ENCODE data around the gene UBR2. TPM values are rescaled to one million over a fixed set of nuclear protein-coding genes. Genes with fewer than 3 reads are reported as not detected.
"Not testable (repeated sequence)": the region's sequence is repeated elsewhere in the genome, so short reads cannot be mapped to it uniquely, and the experiment has no call there.

UBR2 gene
- total RNA-seq, 1 donor from 2014 or later = 21.6 TPM

DNA sequence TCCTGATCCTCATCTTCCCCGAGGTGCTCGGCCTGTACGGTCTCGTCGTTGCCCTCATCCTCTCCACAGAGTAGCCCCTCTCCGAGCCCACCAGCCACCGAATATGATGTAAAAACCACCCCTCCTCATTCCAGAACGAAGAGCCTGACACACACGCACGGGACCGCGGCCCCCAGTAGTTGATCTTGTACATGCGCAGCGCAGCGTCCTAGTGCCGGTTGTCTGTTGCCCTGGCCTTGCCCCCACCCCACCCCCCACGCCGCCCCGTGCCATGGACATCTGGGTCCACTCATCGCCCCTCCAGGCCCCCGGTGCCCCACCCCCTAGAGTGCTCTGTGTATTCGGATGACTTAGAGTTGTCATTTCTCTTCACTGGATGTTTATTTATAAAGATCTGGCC, 163.8 kb downstream of the UBR2 start:
- Mint-ChIP-seq H3K27ac (ENCODE audit: unreplicated experiment) (no peak overlapping the region), H3K4me1 (ENCODE audit: unreplicated experiment) (peaks cover 2% of the 10 kb centered on the region), H3K9me3 (ENCODE audit: unreplicated experiment) (no peaks in the 10 kb centered on the region), H3K4me3 (ENCODE audit: unreplicated experiment) (no peak overlapping the region), H3K27me3 (ENCODE audit: unreplicated experiment) (peaks cover 4% of the 10 kb centered on the region), H3K36me3 (ENCODE audit: low read depth, unreplicated experiment) (no peaks in the 10 kb centered on the region)
- DNase-seq (ENCODE audit: low spot score) = no peak
- TF ChIP-seq, protein P1, sequence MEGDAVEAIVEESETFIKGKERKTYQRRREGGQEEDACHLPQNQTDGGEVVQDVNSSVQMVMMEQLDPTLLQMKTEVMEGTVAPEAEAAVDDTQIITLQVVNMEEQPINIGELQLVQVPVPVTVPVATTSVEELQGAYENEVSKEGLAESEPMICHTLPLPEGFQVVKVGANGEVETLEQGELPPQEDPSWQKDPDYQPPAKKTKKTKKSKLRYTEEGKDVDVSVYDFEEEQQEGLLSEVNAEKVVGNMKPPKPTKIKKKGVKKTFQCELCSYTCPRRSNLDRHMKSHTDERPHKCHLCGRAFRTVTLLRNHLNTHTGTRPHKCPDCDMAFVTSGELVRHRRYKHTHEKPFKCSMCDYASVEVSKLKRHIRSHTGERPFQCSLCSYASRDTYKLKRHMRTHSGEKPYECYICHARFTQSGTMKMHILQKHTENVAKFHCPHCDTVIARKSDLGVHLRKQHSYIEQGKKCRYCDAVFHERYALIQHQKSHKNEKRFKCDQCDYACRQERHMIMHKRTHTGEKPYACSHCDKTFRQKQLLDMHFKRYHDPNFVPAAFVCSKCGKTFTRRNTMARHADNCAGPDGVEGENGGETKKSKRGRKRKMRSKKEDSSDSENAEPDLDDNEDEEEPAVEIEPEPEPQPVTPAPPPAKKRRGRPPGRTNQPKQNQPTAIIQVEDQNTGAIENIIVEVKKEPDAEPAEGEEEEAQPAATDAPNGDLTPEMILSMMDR (IDR thresholded peaks at IDR 0.05; ENCODE audit: unreplicated experiment) = no peak

DNA sequence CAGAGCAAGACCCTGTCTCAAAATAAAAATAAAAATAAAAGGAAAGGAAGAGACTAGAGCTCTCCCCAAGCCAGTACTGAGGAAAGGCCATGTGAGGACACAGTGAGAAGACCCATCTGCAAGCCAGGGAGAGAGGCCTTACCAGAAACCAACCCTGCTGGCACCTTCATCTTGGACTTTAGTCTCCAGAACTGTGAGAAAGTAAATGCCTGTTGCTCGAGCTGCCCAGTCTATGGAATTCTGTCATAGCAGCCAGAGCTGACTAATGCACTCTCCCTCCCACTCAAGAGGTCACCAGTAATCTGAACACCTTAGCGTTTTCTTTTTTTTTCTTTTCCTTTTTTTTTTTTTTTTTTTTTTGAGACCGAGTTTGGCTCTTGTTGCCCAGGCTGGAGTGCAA, 165.9 kb downstream of the UBR2 start:
- H3K27me3 Mint-ChIP-seq (ENCODE audit: unreplicated experiment) = peaks cover 5% of the 10 kb centered on the region
- TF ChIP-seq, protein P1 (IDR thresholded peaks at IDR 0.05; ENCODE audit: unreplicated experiment) = no peak
- no peaks in the 10 kb centered on the region for H3K9me3 Mint-ChIP-seq (ENCODE audit: unreplicated experiment)
- H3K27ac Mint-ChIP-seq (ENCODE audit: unreplicated experiment) = no peak overlapping the region
- H3K4me3 Mint-ChIP-seq (ENCODE audit: unreplicated experiment) = no peak overlapping the region
- DNase-seq (ENCODE audit: low spot score) = no peak
- H3K36me3 Mint-ChIP-seq (ENCODE audit: low read depth, unreplicated experiment) = no peaks in the 10 kb centered on the region
- H3K4me1 Mint-ChIP-seq (ENCODE audit: unreplicated experiment) = peaks cover 2% of the 10 kb centered on the region

DNA sequence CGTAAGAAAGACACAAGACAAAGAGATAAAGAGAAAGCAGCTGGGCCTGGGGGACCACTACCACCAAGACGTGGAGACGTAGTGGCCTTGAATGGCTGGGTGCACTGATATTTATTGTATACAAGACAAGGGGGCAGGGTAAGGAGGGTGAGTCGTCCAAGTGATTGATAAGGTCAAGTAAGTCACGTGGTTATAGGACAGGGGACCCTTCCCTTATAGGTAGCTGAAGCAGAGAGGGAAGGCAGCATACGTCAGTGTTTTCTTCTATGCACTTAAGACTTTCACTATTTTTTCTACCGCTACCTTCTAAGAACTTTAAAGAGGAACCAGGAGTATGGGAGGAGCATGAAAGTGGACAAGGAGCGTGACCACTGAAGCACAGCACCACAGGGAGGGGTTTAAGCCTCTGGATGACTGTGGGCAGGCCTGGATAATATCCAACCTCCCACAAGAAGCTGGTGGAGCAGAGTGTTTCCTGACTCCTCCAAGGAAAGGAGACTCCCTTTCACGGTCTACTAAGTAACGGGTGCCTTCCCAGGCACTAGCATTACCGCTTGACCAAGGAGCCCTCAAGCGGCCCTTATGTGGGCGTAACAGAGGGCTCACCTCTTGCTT, 170.1 kb downstream of the UBR2 start:
- not testable (repeated sequence) for H3K27ac Mint-ChIP-seq (ENCODE audit: unreplicated experiment); H3K9me3 Mint-ChIP-seq (ENCODE audit: unreplicated experiment); H3K4me1 Mint-ChIP-seq (ENCODE audit: unreplicated experiment); DNase-seq (ENCODE audit: low spot score); H3K36me3 Mint-ChIP-seq (ENCODE audit: low read depth, unreplicated experiment); H3K27me3 Mint-ChIP-seq (ENCODE audit: unreplicated experiment); H3K4me3 Mint-ChIP-seq (ENCODE audit: unreplicated experiment)

DNA sequence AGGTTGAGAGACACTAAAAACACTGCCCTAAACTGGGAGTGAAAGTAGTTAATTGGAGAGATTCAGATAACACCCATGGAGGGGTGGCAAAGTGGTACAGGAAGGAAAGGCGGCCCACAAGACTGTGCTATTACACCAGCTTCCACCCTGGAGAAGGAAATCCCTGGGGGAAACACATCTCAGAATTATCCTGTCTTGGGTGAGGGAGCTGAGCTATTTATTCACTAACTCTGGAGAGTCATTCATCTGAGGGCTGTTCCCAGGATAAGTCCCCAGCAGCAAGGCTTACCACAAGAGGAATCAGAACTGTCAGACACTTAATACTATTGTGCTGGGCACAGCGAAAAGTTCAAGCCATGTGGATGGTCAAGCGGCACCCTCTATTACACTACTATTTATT, 172.1 kb downstream of the UBR2 start:
- H3K9me3 Mint-ChIP-seq (ENCODE audit: unreplicated experiment) = no peaks in the 10 kb centered on the region
- no peaks in the 10 kb centered on the region for H3K36me3 Mint-ChIP-seq (ENCODE audit: low read depth, unreplicated experiment)
- no peak overlapping the region for H3K4me3 Mint-ChIP-seq (ENCODE audit: unreplicated experiment)
- peaks cover 2% of the 10 kb centered on the region for H3K27me3 Mint-ChIP-seq (ENCODE audit: unreplicated experiment)
- H3K27ac Mint-ChIP-seq (ENCODE audit: unreplicated experiment) = no peak overlapping the region
- peaks cover 6% of the 10 kb centered on the region for H3K4me1 Mint-ChIP-seq (ENCODE audit: unreplicated experiment)
- no peak for DNase-seq (ENCODE audit: low spot score)
- TF ChIP-seq, protein P1 (IDR thresholded peaks at IDR 0.05; ENCODE audit: unreplicated experiment) = no peak

DNA sequence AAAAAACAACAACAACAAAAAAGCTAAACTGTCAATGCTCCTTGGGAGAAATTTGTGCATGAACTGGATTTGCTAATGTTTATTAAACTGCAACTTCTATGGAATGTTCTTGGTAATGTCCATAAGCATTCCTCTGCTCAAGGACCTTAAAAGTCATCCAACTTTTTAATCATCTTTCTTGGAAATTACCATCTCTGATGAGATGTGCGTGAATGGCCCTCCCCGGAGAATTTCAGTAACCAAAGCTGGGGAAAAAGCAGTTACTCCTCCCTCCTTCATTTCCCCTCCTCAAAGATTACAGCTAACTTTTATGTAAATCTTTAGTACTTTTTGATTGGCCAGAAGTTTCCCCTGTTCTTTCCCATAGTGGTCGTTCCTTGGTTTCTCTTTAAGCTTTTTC, 176.9 kb downstream of the UBR2 start:
- H3K27me3 Mint-ChIP-seq (ENCODE audit: unreplicated experiment) = peaks cover 5% of the 10 kb centered on the region
- no peaks in the 10 kb centered on the region for H3K9me3 Mint-ChIP-seq (ENCODE audit: unreplicated experiment)

More for the DNA sequence above, 176.9 kb downstream of the UBR2 start:
- peak overlapping the region; percentile 8 for H3K27ac Mint-ChIP-seq (ENCODE audit: unreplicated experiment)
- H3K36me3 Mint-ChIP-seq (ENCODE audit: low read depth, unreplicated experiment) = peaks cover 1% of the 10 kb centered on the region
- DNase-seq (ENCODE audit: low spot score) = no peak
- peaks cover 21% of the 10 kb centered on the region for H3K4me1 Mint-ChIP-seq (ENCODE audit: unreplicated experiment)
- H3K4me3 Mint-ChIP-seq (ENCODE audit: unreplicated experiment) = no peak overlapping the region
- TF ChIP-seq, protein P1 (IDR thresholded peaks at IDR 0.05; ENCODE audit: unreplicated experiment) = no peak

Data from endothelial cell (in vitro differentiated cells).